ENCODE results near the gene ZNF787.

ZNF787 gene

GRCh38 chr19:56086671-56087430, 34.2 kb downstream of the ZNF787 start:
- Histone ChIP-seq H3K9ac (ENCODE audit: low read length) (no peak overlapping the region), H3K27me3 (ENCODE audit: low read depth, low read length) (no peaks in the 10 kb centered on the region), H3K36me3 (replicated peaks; ENCODE audit: low read depth, low read length) (peaks cover 40% of the 10 kb centered on the region), H3K4me1 (ENCODE audit: low read length) (peaks cover 46% of the 10 kb centered on the region), H3K4me2 (ENCODE audit: low read length) (no peak overlapping the region), H3K9me3 (ENCODE audit: insufficient read depth, low read length) (no peaks in the 10 kb centered on the region), H2AFZ (ENCODE audit: low read depth, low read length) (no peak overlapping the region), H4K20me1 (ENCODE audit: insufficient read depth, low read length) (peaks cover 12% of the 10 kb centered on the region; the same call in 1 of the 2 replicates), H3K27ac (ENCODE audit: low read length) (no peak overlapping the region), H3K79me2 (ENCODE audit: low read length) (peaks cover 47% of the 10 kb centered on the region), H3K4me3 (ENCODE audit: low read length) (no peak overlapping the region)
- TF ChIP-seq EZH2phosphoT487 (IDR thresholded peaks at IDR 0.05; ENCODE audit: low read depth) (no peak), CTCF (IDR thresholded peaks at IDR 0.05; ENCODE audit: low read depth, low read length) (no peak)

GRCh38 chr19:56085571-56086275, 35.4 kb downstream of the ZNF787 start:
- H3K36me3 ChIP-seq (replicated peaks; ENCODE audit: low read depth, low read length), result peaks cover 35% of the 10 kb centered on the region
- H3K27me3 ChIP-seq (ENCODE audit: low read depth, low read length), result no peaks in the 10 kb centered on the region
- peaks cover 12% of the 10 kb centered on the region; the same call in 1 of the 2 replicates for H4K20me1 ChIP-seq (ENCODE audit: insufficient read depth, low read length)
- no peak overlapping the region for H3K4me2 ChIP-seq (ENCODE audit: low read length)
- peaks cover 48% of the 10 kb centered on the region for H3K4me1 ChIP-seq (ENCODE audit: low read length)
- H2AFZ ChIP-seq (ENCODE audit: low read depth, low read length), result no peak overlapping the region
- no peak overlapping the region for H3K9ac ChIP-seq (ENCODE audit: low read length)
- no peaks in the 10 kb centered on the region for H3K9me3 ChIP-seq (ENCODE audit: insufficient read depth, low read length)
- H3K4me3 ChIP-seq (ENCODE audit: low read length), result no peak overlapping the region
- TF ChIP-seq CTCF (IDR thresholded peaks at IDR 0.05; ENCODE audit: low read depth, low read length), result no peak
- TF ChIP-seq EZH2phosphoT487 (IDR thresholded peaks at IDR 0.05; ENCODE audit: low read depth), result no peak
- no peak overlapping the region for H3K27ac ChIP-seq (ENCODE audit: low read length)
- peaks cover 38% of the 10 kb centered on the region for H3K79me2 ChIP-seq (ENCODE audit: low read length)

- TF ChIP-seq CTCF (IDR thresholded peaks at IDR 0.05; ENCODE audit: low read depth, low read length) (no peak), EZH2phosphoT487 (IDR thresholded peaks at IDR 0.05; ENCODE audit: low read depth) (no peak)
- H3K9me3 ChIP-seq (ENCODE audit: insufficient read depth, low read length), result no peaks in the 10 kb centered on the region
- H4K20me1 ChIP-seq (ENCODE audit: insufficient read depth, low read length), result peaks cover 12% of the 10 kb centered on the region; the same call in 1 of the 2 replicates
- no peak overlapping the region for H3K9ac ChIP-seq (ENCODE audit: low read length)
- H3K4me2 ChIP-seq (ENCODE audit: low read length), result no peak overlapping the region
- H3K79me2 ChIP-seq (ENCODE audit: low read length), result peaks cover 31% of the 10 kb centered on the region
- no peak overlapping the region for H3K27ac ChIP-seq (ENCODE audit: low read length)
- peaks cover 43% of the 10 kb centered on the region for H3K4me1 ChIP-seq (ENCODE audit: low read length)
- no peak overlapping the region for H2AFZ ChIP-seq (ENCODE audit: low read depth, low read length)
- no peak overlapping the region for H3K4me3 ChIP-seq (ENCODE audit: low read length)
- H3K27me3 ChIP-seq (ENCODE audit: low read depth, low read length), result no peaks in the 10 kb centered on the region
- peaks cover 29% of the 10 kb centered on the region for H3K36me3 ChIP-seq (replicated peaks; ENCODE audit: low read depth, low read length)
Observed at GRCh38 chr19:56084835-56085536, 36.1 kb downstream of the ZNF787 start.

- Histone ChIP-seq H3K4me3 (ENCODE audit: low read length) (no peak overlapping the region), H4K20me1 (ENCODE audit: insufficient read depth, low read length) (peaks cover 12% of the 10 kb centered on the region; the same call in 1 of the 2 replicates), H3K27me3 (ENCODE audit: low read depth, low read length) (no peaks in the 10 kb centered on the region), H3K4me1 (ENCODE audit: low read length) (peaks cover 40% of the 10 kb centered on the region), H3K36me3 (replicated peaks; ENCODE audit: low read depth, low read length) (peaks cover 17% of the 10 kb centered on the region), H3K9me3 (ENCODE audit: insufficient read depth, low read length) (no peaks in the 10 kb centered on the region), H2AFZ (ENCODE audit: low read depth, low read length) (no peak overlapping the region), H3K9ac (ENCODE audit: low read length) (no peak overlapping the region), H3K4me2 (ENCODE audit: low read length) (no peak overlapping the region), H3K27ac (ENCODE audit: low read length) (no peak overlapping the region), H3K79me2 (ENCODE audit: low read length) (peaks cover 18% of the 10 kb centered on the region)
- TF ChIP-seq EZH2phosphoT487 (IDR thresholded peaks at IDR 0.05; ENCODE audit: low read depth) (no peak), CTCF (IDR thresholded peaks at IDR 0.05; ENCODE audit: low read depth, low read length) (no peak)
Observed at GRCh38 chr19:56083668-56084067, 37.4 kb downstream of the ZNF787 start.

Data from OCI-LY3 (cell line).